Thymus (tissue), 11 donors: ENCODE measurements around the gene PRKG1. TPM values are rescaled to one million over a fixed set of nuclear protein-coding genes. Genes with fewer than 3 reads are reported as not detected.

Experiments used
- DNase-seq, 9 donors: peaks; one replicate each; pipeline ENCODE4 v3.0.0-alpha.2; 2013; ENCODE audit warnings: low spot score in 9 of 9, low read depth in 6 of 9, missing footprints in 1 of 9
- H3K27ac ChIP-seq, 2 donors: one replicate each; pipeline ENCODE4 v1.5.1; 2013; ENCODE audit warnings: control low read depth in 1 of 2, low read depth in 1 of 2, low read length in 1 of 2, mild to moderate bottlenecking in 1 of 2, moderate library complexity in 1 of 2
- H3K27me3 ChIP-seq, 2 donors: one replicate each; pipeline ENCODE4 v1.5.1; 2013; ENCODE audit warnings: low read length in 1 of 2; ENCODE audit not compliant: control insufficient read depth in 2 of 2, insufficient read depth in 1 of 2
- H3K36me3 ChIP-seq, 2 donors: one replicate each; pipeline ENCODE4 v1.5.1; 2013; ENCODE audit warnings: low read length in 1 of 2, mild to moderate bottlenecking in 1 of 2, moderate library complexity in 1 of 2; ENCODE audit not compliant: control insufficient read depth in 2 of 2, insufficient read depth in 2 of 2
- H3K4me1 ChIP-seq, 2 donors: one replicate each; pipeline ENCODE4 v1.5.1; 2013; ENCODE audit warnings: low read length in 2 of 2; ENCODE audit not compliant: control insufficient read depth in 2 of 2, insufficient read depth in 2 of 2
- H3K4me3 ChIP-seq, 2 donors: one replicate each; pipeline ENCODE4 v1.5.1; 2013; ENCODE audit warnings: low read length in 2 of 2, control low read depth in 1 of 2, mild to moderate bottlenecking in 1 of 2
- H3K9me3 ChIP-seq, 2 donors: one replicate each; pipeline ENCODE4 v1.5.1; 2013; ENCODE audit warnings: low read length in 1 of 2, mild to moderate bottlenecking in 1 of 2; ENCODE audit not compliant: control insufficient read depth in 2 of 2, insufficient read depth in 1 of 2
- WGBS: extraction: QIAGEN DNeasy Blood & Tissue Kit; methylation state at CpG from one replicate; pipeline ENCODE4 v1.1.7; 2013; 5-methylcytosine and 5-hydroxymethylcytosine counted together
- polyA plus RNA-seq: library from polyadenylated mRNA; stranded (reverse); fragments of 200-250 nt; gene quantifications from one replicate; pipeline ENCODE4 v1.2.3, GENCODE V29; 2013
- total RNA-seq: library from RNA; stranded (reverse); fragments of 120-200 nt; gene quantifications from one replicate; pipeline ENCODE4 v1.2.4, GENCODE V29; 2013
- donor health status: healthy.

PRKG1 gene
- total and polyA plus RNA-seq, 2 donors = 2.5 to 7.4 TPM

DNA sequence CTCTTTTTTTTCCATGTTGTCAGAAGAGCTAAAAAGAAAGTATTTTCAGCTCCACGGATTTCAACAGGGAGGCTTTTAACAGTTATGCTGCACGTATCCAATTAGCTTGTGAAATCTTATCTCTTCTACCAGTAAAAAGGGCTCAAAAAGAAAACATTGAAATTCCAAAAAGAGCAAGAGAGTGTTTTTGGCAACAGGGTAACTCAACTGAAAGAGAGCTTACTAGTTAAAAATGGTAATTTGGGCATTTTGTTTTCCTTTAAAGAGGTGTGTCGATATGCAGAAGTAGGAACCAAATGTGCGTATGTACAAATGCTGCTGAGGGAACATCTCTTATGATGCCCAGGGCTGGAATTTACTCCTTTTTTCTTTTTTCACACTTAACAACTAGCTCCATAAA, 292.8 kb downstream of the PRKG1 start:
- WGBS = 87% methylated on average over 4 of the region's 4 CpGs
- H3K27ac ChIP-seq = no peak overlapping the region
- H3K4me1 ChIP-seq = no peaks in the 10 kb centered on the region
- DNase-seq = no peak
- no peaks in the 10 kb centered on the region for H3K27me3 ChIP-seq
- H3K36me3 ChIP-seq = no peaks in the 10 kb centered on the region
- H3K9me3 ChIP-seq = no peaks in the 10 kb centered on the region
- H3K4me3 ChIP-seq = no peak overlapping the region

DNA sequence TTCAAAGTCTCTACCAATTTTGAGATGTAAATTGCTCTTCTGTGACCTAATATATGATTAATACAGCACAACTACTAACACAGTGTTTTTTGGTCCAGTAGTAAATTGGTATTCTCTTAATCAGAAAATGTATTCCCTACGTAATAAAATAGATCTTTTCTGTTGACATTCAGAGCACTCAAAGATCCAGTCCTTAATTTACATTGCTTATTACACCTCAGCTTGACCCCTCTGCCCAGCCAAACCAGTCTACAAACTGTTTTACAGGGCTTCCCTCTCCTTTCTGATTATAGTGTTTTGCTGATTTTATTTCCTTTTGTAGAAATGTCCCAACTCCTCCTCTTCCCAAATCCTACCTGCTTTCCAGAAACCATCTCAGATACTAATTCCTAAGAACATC, 293.4 kb downstream of the PRKG1 start:
- Histone ChIP-seq H3K36me3 (no peaks in the 10 kb centered on the region), H3K9me3 (no peaks in the 10 kb centered on the region), H3K4me3 (no peak overlapping the region), H3K27ac (no peak overlapping the region), H3K27me3 (no peaks in the 10 kb centered on the region), H3K4me1 (no peaks in the 10 kb centered on the region)
- WGBS = 96% methylated on average over 1 of the region's 1 CpG
- no peak for DNase-seq

DNA sequence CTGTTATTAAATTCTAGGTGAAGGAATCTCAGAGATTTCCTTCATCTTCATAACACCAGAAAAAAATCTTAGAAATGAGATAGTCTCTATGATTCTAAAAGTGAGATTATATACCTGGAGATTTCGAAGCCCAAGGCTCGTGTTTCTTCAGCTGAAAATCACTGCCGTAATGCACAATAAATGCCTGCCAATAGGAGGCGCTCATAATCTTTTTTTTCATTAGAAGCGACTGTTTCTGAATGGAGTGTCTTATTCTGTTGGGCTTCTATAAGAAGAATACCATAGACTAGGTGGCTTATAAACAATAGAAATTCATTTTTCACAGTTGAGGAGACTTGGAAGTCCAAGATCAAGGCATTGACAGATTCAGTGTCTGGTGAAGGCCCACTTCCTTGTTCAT, 294.7 kb downstream of the PRKG1 start:
- Histone ChIP-seq H3K4me1 (no peaks in the 10 kb centered on the region), H3K9me3 (no peaks in the 10 kb centered on the region), H3K4me3 (no peak overlapping the region), H3K27me3 (no peaks in the 10 kb centered on the region), H3K36me3 (no peaks in the 10 kb centered on the region), H3K27ac (no peak overlapping the region)
- WGBS = 97% methylated on average over 5 of the region's 5 CpGs
- no peak for DNase-seq

DNA sequence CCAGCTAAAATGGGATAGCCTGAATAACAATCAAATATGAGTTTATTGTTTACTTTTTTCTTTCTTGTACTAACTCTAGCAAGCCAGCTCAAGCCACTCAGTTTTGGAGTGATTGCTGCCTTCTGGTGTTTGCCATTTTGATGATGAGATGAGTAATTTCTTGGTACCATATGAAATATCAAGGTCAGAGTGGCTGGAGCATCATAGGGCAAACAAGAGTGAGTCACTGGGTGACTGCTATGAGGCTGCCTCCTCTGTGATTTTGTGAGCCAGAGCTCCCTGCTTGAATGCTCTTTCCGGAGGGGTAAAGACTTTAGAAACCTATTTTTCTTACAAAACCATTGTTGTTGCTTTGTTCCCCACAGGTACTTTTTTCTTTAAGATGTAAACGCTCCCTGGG, 295.6 kb downstream of the PRKG1 start:
- Histone ChIP-seq H3K27me3 (no peaks in the 10 kb centered on the region), H3K4me1 (no peaks in the 10 kb centered on the region), H3K36me3 (no peaks in the 10 kb centered on the region), H3K27ac (no peak overlapping the region), H3K4me3 (no peak overlapping the region), H3K9me3 (no peaks in the 10 kb centered on the region)
- WGBS = 91% methylated on average over 2 of the region's 2 CpGs
- DNase-seq = no peak

DNA sequence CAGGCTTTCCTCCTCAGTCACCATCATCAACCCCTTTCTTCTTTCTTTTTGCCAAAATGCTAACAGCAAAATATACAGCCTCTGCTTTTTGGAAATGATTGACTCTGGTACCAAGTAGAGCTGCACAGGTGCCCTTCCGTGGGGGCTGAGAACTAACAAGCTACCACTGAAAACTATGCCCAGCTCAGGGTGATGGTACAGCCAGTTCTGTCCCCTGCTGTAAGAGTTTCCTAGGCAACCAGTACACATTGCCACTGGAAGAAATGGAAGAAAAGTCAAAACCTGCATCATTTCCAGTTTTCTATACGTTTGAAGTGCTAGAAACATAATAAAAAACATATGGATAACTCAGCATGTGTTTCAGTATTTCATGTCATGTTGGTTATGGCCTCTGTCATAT, 297.5 kb downstream of the PRKG1 start:
- no peaks in the 10 kb centered on the region for H3K36me3 ChIP-seq
- 79% methylated on average over 2 of the region's 2 CpGs for WGBS
- DNase-seq = no peak
- no peak overlapping the region for H3K4me3 ChIP-seq
- H3K27ac ChIP-seq = no peak overlapping the region
- no peaks in the 10 kb centered on the region for H3K9me3 ChIP-seq
- H3K27me3 ChIP-seq = no peaks in the 10 kb centered on the region
- no peaks in the 10 kb centered on the region for H3K4me1 ChIP-seq

DNA sequence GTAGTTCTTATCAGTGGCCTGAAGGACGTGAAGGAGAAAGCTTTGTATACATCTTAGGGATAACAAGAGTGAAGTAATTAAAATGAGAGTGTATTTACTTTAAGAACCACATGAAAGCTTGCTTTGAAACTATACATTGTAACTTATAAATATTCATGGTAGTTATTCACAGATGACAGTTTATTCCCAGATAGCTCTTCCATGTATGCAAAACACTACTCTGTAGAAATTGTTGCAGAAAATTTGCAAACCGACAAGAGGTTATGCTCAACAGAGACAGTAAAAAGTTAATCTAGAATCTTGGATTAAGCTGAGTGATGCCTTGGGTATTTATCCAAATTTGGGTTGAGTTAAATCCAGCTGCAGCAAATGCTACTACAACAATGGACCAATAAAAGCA, 301.5 kb downstream of the PRKG1 start:
- no peak overlapping the region for H3K4me3 ChIP-seq
- no peak overlapping the region for H3K27ac ChIP-seq
- H3K27me3 ChIP-seq = no peaks in the 10 kb centered on the region
- no peak for DNase-seq
- H3K9me3 ChIP-seq = no peaks in the 10 kb centered on the region
- H3K36me3 ChIP-seq = no peaks in the 10 kb centered on the region
- 90% methylated on average over 2 of the region's 2 CpGs for WGBS
- no peaks in the 10 kb centered on the region for H3K4me1 ChIP-seq

DNA sequence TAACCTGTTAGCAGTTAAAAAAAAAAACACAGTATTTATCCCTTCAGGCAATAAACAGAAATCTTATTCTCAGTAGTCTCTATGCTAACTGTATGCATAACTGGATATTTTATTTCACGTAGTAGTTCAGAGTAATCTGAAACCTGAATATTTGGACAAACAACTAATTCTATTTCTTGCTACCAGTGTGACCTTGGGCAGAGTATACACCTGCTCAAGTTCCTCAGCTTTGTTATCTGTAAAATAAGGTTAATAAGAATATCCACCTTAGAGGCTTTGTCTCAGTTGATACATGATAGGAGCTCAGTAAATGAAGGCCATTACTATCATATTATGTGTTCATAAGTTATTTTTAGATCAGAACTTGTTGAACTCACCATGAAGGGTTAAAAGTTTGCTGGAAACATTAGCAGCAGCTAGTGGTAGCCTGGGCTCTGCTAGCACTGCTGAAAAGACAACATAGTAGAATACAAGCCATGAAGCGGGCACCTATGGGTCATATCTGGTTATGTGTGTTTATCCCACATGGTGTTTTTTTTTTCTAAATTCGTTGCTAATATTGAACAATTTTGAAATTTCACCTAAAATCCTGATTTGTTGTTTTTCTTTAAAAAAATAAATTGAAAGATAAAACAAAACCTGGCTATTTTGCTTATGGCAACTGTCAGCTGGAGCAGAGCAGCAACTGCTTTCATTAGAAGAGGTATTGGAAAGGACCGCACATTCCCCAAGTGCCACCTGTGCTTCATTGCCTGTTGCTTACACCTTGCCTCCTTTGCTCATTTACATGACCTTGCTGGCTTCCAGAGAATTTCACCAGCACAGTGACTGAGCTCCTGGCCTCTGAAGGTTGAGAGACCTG, 303.0 kb downstream of the PRKG1 start:
- no peak overlapping the region for H3K27ac ChIP-seq
- WGBS = 91% methylated on average over 4 of the region's 4 CpGs
- DNase-seq = no peak
- H3K9me3 ChIP-seq = no peaks in the 10 kb centered on the region
- no peak overlapping the region for H3K4me3 ChIP-seq
- H3K4me1 ChIP-seq = no peaks in the 10 kb centered on the region
- H3K36me3 ChIP-seq = no peaks in the 10 kb centered on the region
- no peaks in the 10 kb centered on the region for H3K27me3 ChIP-seq

DNA sequence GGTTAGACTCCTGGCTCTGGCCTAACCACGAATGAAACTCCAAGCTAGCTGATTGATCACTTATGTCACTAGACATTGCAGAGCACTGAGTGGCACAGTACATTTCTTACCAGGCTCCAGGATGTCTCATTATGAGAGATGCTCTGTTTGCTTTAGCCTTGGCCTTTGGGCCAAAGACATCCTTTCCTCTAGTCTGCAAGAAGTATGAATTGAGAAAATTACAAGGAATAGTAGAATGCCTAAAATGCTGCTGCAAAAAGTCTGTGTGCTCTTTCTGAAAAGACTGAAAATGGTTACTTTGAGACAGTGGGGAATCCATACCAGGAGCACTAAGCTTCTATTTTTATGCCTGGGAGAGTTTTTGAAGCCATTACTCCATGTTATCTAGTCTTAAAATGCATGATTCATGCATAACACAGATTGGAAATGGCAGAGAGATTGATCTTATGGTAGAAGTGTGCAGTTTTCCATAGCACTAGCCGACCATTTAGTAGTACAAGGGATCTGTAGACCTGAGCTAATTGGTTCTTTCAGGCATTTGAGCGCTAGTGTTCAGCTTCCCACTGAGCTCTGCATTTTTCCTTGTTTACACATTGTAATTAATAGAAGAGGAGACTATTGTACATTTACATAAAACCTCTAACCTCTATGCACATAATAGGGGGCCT, 303.8 kb downstream of the PRKG1 start:
- H3K4me1 ChIP-seq = no peaks in the 10 kb centered on the region
- no peak overlapping the region for H3K27ac ChIP-seq
- H3K9me3 ChIP-seq = no peaks in the 10 kb centered on the region
- no peak for DNase-seq
- H3K36me3 ChIP-seq = no peaks in the 10 kb centered on the region
- WGBS = 88% methylated on average over 3 of the region's 3 CpGs
- no peak overlapping the region for H3K4me3 ChIP-seq
- H3K27me3 ChIP-seq = no peaks in the 10 kb centered on the region

DNA sequence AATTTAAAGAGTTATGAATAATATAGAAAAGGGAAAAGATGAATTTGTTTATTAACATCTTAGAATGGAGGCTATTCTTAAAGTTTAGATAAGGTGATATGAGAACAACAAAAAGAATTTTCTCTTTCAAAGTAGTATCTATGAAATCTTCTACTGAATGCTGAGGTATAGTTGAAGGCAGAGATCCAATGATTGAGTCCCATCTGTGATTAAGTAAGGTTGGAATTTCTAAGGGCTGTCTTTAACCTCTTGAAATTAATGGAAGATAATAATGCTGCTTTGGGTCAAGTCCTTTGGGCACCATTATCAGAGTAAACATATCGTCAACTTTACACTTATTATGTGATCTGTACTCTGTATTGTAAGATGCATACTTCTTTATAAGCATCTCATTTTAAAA, 307.9 kb downstream of the PRKG1 start:
- Histone ChIP-seq H3K4me3 (no peak overlapping the region), H3K27ac (no peak overlapping the region), H3K9me3 (no peaks in the 10 kb centered on the region), H3K36me3 (no peaks in the 10 kb centered on the region), H3K27me3 (no peaks in the 10 kb centered on the region), H3K4me1 (no peaks in the 10 kb centered on the region)
- no peak for DNase-seq
- 89% methylated on average over 1 of the region's 1 CpG for WGBS
